ENCODE measurements around the gene PPP1R10.
"Not testable (repeated sequence)": the region's sequence is repeated elsewhere in the genome, so short reads cannot be mapped to it uniquely, and the experiment has no call there.

Gene PPP1R10

DNA sequence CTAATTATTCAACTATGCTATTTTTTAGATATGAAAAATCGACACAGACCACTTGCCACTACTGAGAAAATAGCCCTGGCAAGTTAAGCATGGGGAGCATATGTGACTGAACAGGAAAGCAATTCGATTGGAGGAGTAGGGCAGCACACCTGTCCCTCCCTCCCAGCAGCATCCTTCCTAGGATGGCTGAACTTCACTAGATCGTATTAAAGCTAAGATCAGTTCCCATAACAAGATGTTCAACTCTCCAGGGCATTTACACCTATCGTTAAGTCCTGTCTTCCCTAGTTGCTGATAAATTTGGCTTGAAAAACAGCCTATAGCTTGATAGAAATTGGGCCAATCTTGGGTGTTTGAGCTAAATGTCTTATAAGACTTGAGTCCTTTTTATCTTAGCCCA, 7.0 kb downstream of the PPP1R10 start:
- Histone ChIP-seq H3K27ac (ENCODE audit: low read length) (no peak overlapping the region), H3K4me3 (ENCODE audit: low read length) (no peak overlapping the region), H3K36me3 (ENCODE audit: control insufficient read depth, low read depth, low read length) (peaks cover 54% of the 10 kb centered on the region), H3K4me1 (ENCODE audit: control insufficient read depth, low read depth, low read length) (peaks cover 10% of the 10 kb centered on the region), H3K9ac (ENCODE audit: low read length) (no peak overlapping the region), H3K27me3 (ENCODE audit: control insufficient read depth, insufficient read depth, low read length) (no peaks in the 10 kb centered on the region), H3K9me3 (ENCODE audit: control insufficient read depth, low read depth, low read length) (no peaks in the 10 kb centered on the region)

DNA sequence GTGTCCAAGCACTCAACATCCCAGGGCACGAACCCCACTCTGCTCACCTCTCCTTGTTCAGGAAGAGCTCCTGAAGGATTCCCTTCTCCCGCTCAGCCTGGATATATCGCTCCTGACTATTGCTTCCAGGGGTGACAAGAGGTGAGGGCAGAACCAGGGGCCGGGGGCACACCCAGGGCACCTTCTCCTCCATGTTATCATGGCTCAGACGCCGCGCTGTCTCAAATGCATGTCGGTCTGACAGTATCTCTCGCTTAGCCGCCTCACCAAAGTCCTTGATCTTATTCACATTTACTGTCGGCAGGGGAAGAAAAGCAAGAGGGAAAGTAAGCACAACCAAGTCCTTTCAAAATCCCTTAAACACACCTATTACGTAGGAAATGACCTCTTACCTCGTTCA, 13.1 kb downstream of the PPP1R10 start:
- Histone ChIP-seq H3K4me1 (ENCODE audit: control insufficient read depth, low read depth, low read length) (no peaks in the 10 kb centered on the region), H3K4me3 (ENCODE audit: low read length) (no peak overlapping the region), H3K9ac (ENCODE audit: low read length) (no peak overlapping the region), H3K36me3 (ENCODE audit: control insufficient read depth, low read depth, low read length) (peaks cover 85% of the 10 kb centered on the region), H3K27ac (ENCODE audit: low read length) (no peak overlapping the region), H3K27me3 (ENCODE audit: control insufficient read depth, insufficient read depth, low read length) (no peaks in the 10 kb centered on the region), H3K9me3 (ENCODE audit: control insufficient read depth, low read depth, low read length) (no peaks in the 10 kb centered on the region)

DNA sequence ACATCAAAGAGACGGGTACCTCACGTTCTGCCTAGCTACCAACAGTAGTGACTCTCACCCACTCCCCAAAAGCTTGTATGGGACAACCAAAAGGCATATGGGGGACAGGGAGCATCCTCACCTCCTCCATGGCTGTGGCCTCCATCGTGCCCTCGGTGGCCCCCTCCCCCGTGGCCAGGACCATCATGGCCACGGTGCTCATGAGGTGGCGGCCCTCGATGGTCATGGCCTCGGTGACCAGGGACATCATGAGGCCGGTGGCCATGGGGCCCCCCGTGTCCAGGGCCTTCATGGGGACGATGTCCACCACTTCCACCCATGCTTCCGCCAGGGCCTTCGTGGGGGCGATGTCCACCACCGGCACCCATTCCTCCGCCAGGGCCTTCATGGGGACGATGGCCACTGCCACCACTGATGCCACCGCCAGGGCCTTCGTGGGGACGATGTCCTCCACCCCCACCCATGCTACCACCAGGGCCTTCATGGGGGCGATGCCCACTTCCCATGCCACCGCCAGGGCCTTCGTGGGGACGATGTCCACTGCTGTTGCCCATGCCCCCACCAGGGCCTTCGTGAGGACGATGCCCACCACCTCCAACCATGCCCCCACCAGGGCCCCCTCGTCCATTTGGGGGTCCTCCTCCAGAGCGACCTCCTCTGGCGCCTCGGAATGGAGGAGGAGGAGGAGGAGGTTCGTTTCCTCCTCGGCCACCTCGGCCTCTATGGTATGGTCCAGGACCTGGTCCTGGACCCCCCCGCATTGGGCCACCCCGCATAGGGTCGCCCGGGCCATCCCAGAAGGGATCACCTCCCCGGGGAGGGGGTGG, 15.0 kb downstream of the PPP1R10 start:
- no peaks in the 10 kb centered on the region for H3K9me3 ChIP-seq (ENCODE audit: control insufficient read depth, low read depth, low read length)
- H3K27ac ChIP-seq (ENCODE audit: low read length) = no peak overlapping the region
- no peaks in the 10 kb centered on the region for H3K27me3 ChIP-seq (ENCODE audit: control insufficient read depth, insufficient read depth, low read length)
- H3K4me1 ChIP-seq (ENCODE audit: control insufficient read depth, low read depth, low read length) = no peaks in the 10 kb centered on the region
- no peak overlapping the region for H3K9ac ChIP-seq (ENCODE audit: low read length)
- peaks cover 66% of the 10 kb centered on the region for H3K36me3 ChIP-seq (ENCODE audit: control insufficient read depth, low read depth, low read length)
- no peak overlapping the region for H3K4me3 ChIP-seq (ENCODE audit: low read length)

DNA sequence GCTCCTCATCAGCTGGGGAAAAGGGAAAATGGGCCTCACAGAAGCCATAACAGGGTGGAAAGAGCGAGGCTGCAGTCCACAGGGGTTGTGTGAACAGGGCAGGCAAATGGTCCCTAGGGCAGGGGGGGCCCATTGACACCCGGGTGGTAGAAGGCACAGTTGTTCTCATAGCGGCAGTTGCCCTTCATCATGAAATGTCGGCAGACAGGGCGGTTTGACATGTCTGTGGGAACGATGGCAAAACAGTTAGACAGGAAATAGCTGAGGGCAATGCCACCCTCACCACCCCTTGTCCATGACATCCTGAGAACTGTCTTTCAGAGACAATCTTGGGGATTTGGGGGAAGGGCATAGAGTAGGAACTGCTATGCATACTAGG, 15.6 kb downstream of the PPP1R10 start:
- H3K9ac ChIP-seq (ENCODE audit: low read length) = no peak overlapping the region
- H3K27me3 ChIP-seq (ENCODE audit: control insufficient read depth, insufficient read depth, low read length) = no peaks in the 10 kb centered on the region
- no peak overlapping the region for H3K27ac ChIP-seq (ENCODE audit: low read length)
- H3K4me1 ChIP-seq (ENCODE audit: control insufficient read depth, low read depth, low read length) = no peaks in the 10 kb centered on the region
- H3K4me3 ChIP-seq (ENCODE audit: low read length) = no peak overlapping the region
- H3K36me3 ChIP-seq (ENCODE audit: control insufficient read depth, low read depth, low read length) = peaks cover 60% of the 10 kb centered on the region
- H3K9me3 ChIP-seq (ENCODE audit: control insufficient read depth, low read depth, low read length) = no peaks in the 10 kb centered on the region

DNA sequence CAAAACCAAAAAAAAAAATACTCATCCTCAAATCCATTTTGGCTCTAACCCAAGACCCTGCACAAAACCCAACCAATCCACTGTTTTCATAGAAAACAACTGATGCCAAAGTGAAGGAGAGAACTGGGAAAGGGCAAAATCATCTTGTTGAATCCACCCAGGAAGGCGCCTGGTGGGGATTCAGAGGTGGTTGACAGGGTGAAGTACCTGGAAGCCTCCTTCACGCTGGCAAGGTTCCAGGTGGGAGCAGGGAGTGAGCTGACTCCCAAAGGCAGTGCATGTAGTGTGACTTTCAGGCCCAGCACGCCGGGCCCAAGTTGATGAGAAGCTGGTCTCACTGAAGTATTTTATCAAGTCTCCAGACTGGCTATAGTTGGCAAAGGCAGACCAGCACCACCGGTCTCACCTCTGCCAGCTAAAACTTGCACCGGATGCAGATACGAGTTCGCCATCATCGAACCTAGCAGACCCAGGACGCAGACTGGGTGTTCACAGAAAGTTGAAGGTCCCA, 16.5 kb downstream of the PPP1R10 start:
- Histone ChIP-seq H3K36me3 (ENCODE audit: control insufficient read depth, low read depth, low read length) (peaks cover 53% of the 10 kb centered on the region), H3K4me1 (ENCODE audit: control insufficient read depth, low read depth, low read length) (no peaks in the 10 kb centered on the region), H3K4me3 (ENCODE audit: low read length) (no peak overlapping the region), H3K9ac (ENCODE audit: low read length) (no peak overlapping the region), H3K27ac (ENCODE audit: low read length) (no peak overlapping the region), H3K9me3 (ENCODE audit: control insufficient read depth, low read depth, low read length) (no peaks in the 10 kb centered on the region), H3K27me3 (ENCODE audit: control insufficient read depth, insufficient read depth, low read length) (no peaks in the 10 kb centered on the region)

DNA sequence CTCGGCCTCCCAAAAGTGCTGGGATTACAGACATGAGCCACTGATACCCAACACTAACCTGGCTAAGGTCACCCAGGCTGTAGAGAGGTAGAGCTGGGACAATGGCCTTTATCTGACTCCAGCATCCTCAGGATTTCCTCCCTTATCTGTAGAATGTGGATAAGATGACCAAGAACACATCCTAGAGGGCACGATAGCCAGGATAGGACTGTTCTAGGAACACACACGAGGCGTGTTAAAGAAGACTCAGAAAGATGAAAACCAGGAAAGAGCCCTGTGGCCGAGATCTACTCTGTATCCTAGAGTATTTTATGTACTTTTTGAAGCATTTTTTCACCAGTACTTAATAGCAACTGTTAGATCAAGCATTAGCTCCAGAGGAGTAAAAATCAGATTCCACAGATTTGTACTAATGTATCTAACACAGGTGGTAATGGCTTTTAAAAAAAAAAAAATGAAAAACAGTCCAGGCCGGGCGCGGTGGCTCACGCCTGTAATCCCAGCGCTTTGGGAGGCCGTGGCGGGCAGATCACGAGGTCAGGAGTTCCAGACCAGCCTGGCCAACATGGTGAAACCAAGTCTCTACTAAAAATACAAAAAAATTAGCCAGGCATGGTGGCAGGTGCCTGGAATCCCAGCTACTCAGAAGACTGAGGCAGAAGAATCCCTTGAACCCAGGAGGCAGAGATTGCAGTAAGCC, 17.3 kb downstream of the PPP1R10 start:
- Histone ChIP-seq H3K27me3 (ENCODE audit: control insufficient read depth, insufficient read depth, low read length) (no peaks in the 10 kb centered on the region), H3K4me3 (ENCODE audit: low read length) (no peak overlapping the region), H3K9me3 (ENCODE audit: control insufficient read depth, low read depth, low read length) (no peaks in the 10 kb centered on the region), H3K27ac (ENCODE audit: low read length) (no peak overlapping the region), H3K4me1 (ENCODE audit: control insufficient read depth, low read depth, low read length) (no peaks in the 10 kb centered on the region), H3K36me3 (ENCODE audit: control insufficient read depth, low read depth, low read length) (peaks cover 50% of the 10 kb centered on the region), H3K9ac (ENCODE audit: low read length) (no peak overlapping the region)

DNA sequence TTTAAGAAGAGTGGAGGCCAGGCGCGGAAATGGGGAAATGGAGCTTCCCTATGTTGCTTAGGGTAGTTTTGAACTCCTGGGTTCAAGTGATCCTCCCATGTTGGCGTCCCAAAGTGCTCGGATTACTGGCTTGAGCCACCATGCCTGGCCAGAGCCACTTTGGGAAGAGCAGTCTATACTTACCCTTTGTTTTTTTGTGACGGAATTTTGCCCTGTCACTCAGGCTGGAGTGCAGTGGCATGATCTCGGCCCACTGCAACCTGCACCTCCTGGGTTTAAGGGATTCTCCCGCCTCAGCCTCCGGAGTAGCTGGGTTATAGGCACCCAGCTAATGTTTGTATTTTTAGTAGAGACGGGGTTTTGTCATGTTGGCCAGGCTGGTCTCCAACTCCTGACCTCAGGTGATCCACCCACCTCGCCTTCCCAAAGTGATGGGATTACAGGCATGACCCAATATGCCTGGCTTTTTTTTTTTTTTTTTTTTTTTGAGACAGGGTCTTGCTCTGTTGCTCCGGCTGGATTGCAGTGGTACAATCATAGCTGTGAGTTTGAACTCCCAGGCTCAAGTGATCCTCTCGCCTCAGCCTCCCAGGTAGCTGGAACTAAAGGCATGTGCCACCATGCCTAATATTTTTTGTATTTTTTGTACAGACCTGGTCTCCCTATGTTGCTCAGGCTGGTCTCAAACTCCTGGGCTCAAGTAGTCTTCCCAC, 18.0 kb downstream of the PPP1R10 start:
- Histone ChIP-seq H3K9me3 (ENCODE audit: control insufficient read depth, low read depth, low read length) (no peaks in the 10 kb centered on the region), H3K27me3 (ENCODE audit: control insufficient read depth, insufficient read depth, low read length) (no peaks in the 10 kb centered on the region), H3K36me3 (ENCODE audit: control insufficient read depth, low read depth, low read length) (peaks cover 50% of the 10 kb centered on the region), H3K4me3 (ENCODE audit: low read length) (no peak overlapping the region), H3K4me1 (ENCODE audit: control insufficient read depth, low read depth, low read length) (no peaks in the 10 kb centered on the region), H3K9ac (ENCODE audit: low read length) (no peak overlapping the region), H3K27ac (ENCODE audit: low read length) (no peak overlapping the region)

DNA sequence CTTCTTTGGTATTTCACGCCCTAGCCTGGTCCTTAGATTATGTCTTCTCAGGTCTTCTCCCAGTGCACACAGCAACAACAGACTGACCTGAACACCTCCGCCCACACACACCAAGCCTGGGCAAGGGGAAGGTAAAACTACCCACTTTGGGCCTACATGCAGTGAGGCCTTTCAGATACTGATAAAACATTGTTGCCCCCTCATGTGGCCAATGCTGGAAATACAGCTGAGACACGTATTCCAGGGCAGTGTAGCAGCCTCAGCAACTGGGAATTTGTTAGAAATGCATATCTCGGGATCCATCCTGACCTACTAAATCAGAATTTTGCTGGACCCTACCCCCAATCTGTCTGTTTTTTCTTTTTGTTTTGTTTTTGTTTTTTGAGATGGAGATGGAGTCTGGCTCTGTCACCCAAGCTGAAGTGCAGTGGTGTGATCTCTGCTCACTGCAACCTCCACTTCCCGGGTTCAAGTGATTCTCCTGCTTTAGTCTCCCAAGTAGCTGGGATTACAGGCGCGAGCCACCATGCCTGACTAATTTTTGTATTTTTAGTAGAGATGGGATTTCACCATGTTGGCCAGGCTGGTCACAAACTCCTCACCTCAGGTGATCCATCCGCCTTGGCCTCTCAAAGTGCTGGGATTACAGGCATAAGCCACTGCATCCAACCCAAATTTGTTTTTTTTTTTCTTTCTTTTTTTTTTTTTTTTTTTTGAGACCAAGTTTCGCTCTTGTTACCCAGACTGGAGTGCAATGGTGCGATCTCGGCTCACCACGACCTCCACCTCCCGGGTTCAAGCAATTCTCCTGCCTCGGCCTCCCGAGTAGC, 19.5 kb downstream of the PPP1R10 start:
- H3K9ac ChIP-seq (ENCODE audit: low read length); H3K27me3 ChIP-seq (ENCODE audit: control insufficient read depth, insufficient read depth, low read length); H3K4me1 ChIP-seq (ENCODE audit: control insufficient read depth, low read depth, low read length); H3K27ac ChIP-seq (ENCODE audit: low read length); H3K4me3 ChIP-seq (ENCODE audit: low read length); H3K9me3 ChIP-seq (ENCODE audit: control insufficient read depth, low read depth, low read length): not testable (repeated sequence)
- H3K36me3 ChIP-seq (ENCODE audit: control insufficient read depth, low read depth, low read length) = peaks cover 43% of the 10 kb centered on the region

DNA sequence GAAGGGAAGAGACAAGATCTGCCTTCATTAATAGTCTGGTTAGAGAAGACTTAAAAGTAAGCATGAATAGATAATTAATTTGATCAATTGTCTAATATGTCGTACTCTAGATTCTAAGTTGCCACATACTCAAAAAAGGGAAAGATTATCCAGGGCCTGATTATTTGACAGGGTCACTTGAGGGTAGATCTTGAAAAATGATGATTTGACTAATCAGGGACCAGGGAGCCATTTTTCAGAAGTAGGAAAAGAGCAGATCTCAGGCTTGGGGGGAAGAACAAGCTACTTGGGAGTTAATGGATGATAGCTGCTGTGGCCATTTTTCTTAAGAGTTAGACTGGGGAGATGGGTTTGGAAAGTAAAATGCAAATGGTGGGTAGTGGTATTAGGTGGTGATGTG, 24.8 kb downstream of the PPP1R10 start:
- Histone ChIP-seq H3K27ac (ENCODE audit: low read length) (no peak overlapping the region), H3K4me1 (ENCODE audit: control insufficient read depth, low read depth, low read length) (no peaks in the 10 kb centered on the region)

DNA sequence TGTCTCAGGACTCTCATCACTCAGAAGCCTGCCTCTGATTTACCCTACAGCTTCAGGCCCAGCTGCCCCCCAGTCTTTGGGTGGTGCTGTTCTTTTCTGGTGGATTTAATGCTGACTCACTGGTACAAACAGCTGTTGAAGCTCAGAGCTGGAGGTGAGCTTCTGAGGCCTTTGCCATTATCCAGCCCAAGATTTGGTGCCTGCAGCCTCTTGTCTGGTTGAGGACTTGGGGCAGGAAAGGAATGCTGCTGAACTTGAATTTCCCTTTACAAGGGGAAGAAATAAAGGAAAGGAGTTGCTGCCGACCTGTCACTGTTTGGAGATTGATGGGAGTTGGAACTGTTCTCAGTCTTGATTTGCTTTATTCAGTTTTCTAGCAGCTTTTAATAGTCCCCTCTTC, 26.0 kb downstream of the PPP1R10 start:
- no peak overlapping the region for H3K27ac ChIP-seq (ENCODE audit: low read length)
- H3K36me3 ChIP-seq (ENCODE audit: control insufficient read depth, low read depth, low read length) = peaks cover 78% of the 10 kb centered on the region
- H3K9ac ChIP-seq (ENCODE audit: low read length) = no peak overlapping the region
- H3K27me3 ChIP-seq (ENCODE audit: control insufficient read depth, insufficient read depth, low read length) = no peaks in the 10 kb centered on the region
- H3K4me3 ChIP-seq (ENCODE audit: low read length) = no peak overlapping the region
- no peaks in the 10 kb centered on the region for H3K4me1 ChIP-seq (ENCODE audit: control insufficient read depth, low read depth, low read length)
- H3K9me3 ChIP-seq (ENCODE audit: control insufficient read depth, low read depth, low read length) = no peaks in the 10 kb centered on the region

More for the DNA sequence above, 24.8 kb downstream of the PPP1R10 start:
- Histone ChIP-seq H3K9ac (ENCODE audit: low read length) (no peak overlapping the region), H3K4me3 (ENCODE audit: low read length) (no peak overlapping the region), H3K27me3 (ENCODE audit: control insufficient read depth, insufficient read depth, low read length) (no peaks in the 10 kb centered on the region), H3K9me3 (ENCODE audit: control insufficient read depth, low read depth, low read length) (no peaks in the 10 kb centered on the region), H3K36me3 (ENCODE audit: control insufficient read depth, low read depth, low read length) (peaks cover 66% of the 10 kb centered on the region)

DNA sequence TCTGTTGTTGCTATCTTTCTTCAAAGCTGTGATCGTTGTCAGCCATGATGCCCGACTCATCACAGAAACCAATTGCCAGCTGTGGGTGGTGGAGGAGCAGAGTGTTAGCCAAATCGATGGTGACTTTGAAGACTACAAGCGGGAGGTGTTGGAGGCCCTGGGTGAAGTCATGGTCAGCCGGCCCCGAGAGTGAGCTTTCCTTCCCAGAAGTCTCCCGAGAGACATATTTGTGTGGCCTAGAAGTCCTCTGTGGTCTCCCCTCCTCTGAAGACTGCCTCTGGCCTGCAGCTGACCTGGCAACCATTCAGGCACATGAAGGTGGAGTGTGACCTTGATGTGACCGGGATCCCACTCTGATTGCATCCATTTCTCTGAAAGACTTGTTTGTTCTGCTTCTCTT, 26.5 kb downstream of the PPP1R10 start:
- Histone ChIP-seq H3K9ac (ENCODE audit: low read length) (no peak overlapping the region), H3K27me3 (ENCODE audit: control insufficient read depth, insufficient read depth, low read length) (no peaks in the 10 kb centered on the region), H3K4me1 (ENCODE audit: control insufficient read depth, low read depth, low read length) (no peaks in the 10 kb centered on the region), H3K9me3 (ENCODE audit: control insufficient read depth, low read depth, low read length) (no peaks in the 10 kb centered on the region), H3K27ac (ENCODE audit: low read length) (no peak overlapping the region), H3K36me3 (ENCODE audit: control insufficient read depth, low read depth, low read length) (peaks cover 83% of the 10 kb centered on the region), H3K4me3 (ENCODE audit: low read length) (no peak overlapping the region)
